Liver (tissue), 9 donors: ENCODE data around the gene ACVR1. TPM values are rescaled to one million over a fixed set of nuclear protein-coding genes. Genes with fewer than 3 reads are reported as not detected.
A peak's percentile ranks its signal among the peaks of the same experiment; 100 is the strongest.

Source experiments
- DNase-seq: peaks from one replicate; pipeline ENCODE4 v3.0.0-alpha.2; 2017; ENCODE audit warnings: low spot score
- H3K27ac ChIP-seq, 2 donors: one replicate each; pipeline ENCODE4 v1.7.0; 2013; ENCODE audit warnings: inconsistent platforms in 2 of 2, low read length in 2 of 2, control low read depth in 1 of 2, low read depth in 1 of 2, mild to moderate bottlenecking in 1 of 2
- H3K27me3 ChIP-seq, 4 donors: one replicate each; pipeline versions ENCODE4 v1.6.1 to v1.7.0; 2013; ENCODE audit warnings: low read length in 3 of 4, inconsistent platforms in 1 of 4, mild to moderate bottlenecking in 1 of 4, moderate library complexity in 1 of 4; ENCODE audit not compliant: control insufficient read depth in 4 of 4, insufficient read depth in 4 of 4
- H3K36me3 ChIP-seq, 4 donors: one replicate each; pipeline versions ENCODE4 v1.6.1 to v1.7.0; 2013; ENCODE audit warnings: low read length in 3 of 4, mild to moderate bottlenecking in 3 of 4, low read depth in 1 of 4, moderate library complexity in 1 of 4; ENCODE audit not compliant: control insufficient read depth in 4 of 4, insufficient read depth in 3 of 4
- H3K4me1 ChIP-seq, 4 donors: one replicate each; pipeline versions ENCODE4 v1.6.1 to v1.7.0; 2013; ENCODE audit warnings: low read length in 3 of 4, mild to moderate bottlenecking in 3 of 4, moderate library complexity in 1 of 4; ENCODE audit not compliant: control insufficient read depth in 4 of 4, insufficient read depth in 4 of 4
- H3K4me3 ChIP-seq, 3 donors: one replicate each; pipeline versions ENCODE4 v1.6.1 to v1.7.0; 2013; ENCODE audit warnings: low read length in 3 of 3, control low read depth in 1 of 3, low read depth in 1 of 3, mild to moderate bottlenecking in 1 of 3
- H3K9ac ChIP-seq, 2 donors: one replicate each; pipeline ENCODE4 v1.7.0; 2013; ENCODE audit warnings: low read length in 2 of 2, mild to moderate bottlenecking in 2 of 2, moderate library complexity in 2 of 2, control low read depth in 1 of 2, low read depth in 1 of 2
- H3K9me3 ChIP-seq, 4 donors: one replicate each; pipeline versions ENCODE4 v1.6.1 to v1.7.0; 2013; ENCODE audit warnings: low read length in 3 of 4; ENCODE audit not compliant: control insufficient read depth in 4 of 4
- ATF3 ChIP-seq: IDR thresholded peaks from 2 replicates; pipeline ENCODE4 v1.6.1; 2016; ENCODE audit warnings: antibody characterized with exemption
- CTCF ChIP-seq: fragments of 150-350 bp; IDR thresholded peaks from 2 replicates; pipeline ENCODE4 v1.5.1; 2017; ENCODE audit warnings: improper control_type of control experiment, low read depth, low read length; ENCODE audit not compliant: missing input control
- FOXA1 ChIP-seq: IDR thresholded peaks from 2 replicates; pipeline ENCODE4 v1.6.1; 2016; ENCODE audit warnings: antibody characterized with exemption
- FOXA2 ChIP-seq: IDR thresholded peaks from 2 replicates; pipeline ENCODE4 v1.6.1; 2016; ENCODE audit warnings: antibody characterized with exemption
- GABPA ChIP-seq, 2 donors: IDR thresholded peaks in 1 of 2; conservative IDR thresholded peaks in 1 of 2; 2 replicates each; pipeline ENCODE4 v1.6.1; 2016; ENCODE audit warnings: antibody characterized with exemption in 2 of 2, mild to moderate bottlenecking in 1 of 2, moderate library complexity in 1 of 2
- HNF4A ChIP-seq, 2 donors: conservative IDR thresholded peaks; 2 replicates each; pipeline ENCODE4 v1.6.1; 2016; ENCODE audit warnings: antibody characterized with exemption in 2 of 2, mild to moderate bottlenecking in 2 of 2
- HNF4G ChIP-seq: IDR thresholded peaks from 2 replicates; pipeline ENCODE4 v1.6.1; 2016; ENCODE audit warnings: antibody characterized with exemption
- MAX ChIP-seq: IDR thresholded peaks from 2 replicates; pipeline ENCODE4 v1.6.1; 2016; ENCODE audit warnings: antibody characterized with exemption
- NR2F2 ChIP-seq: IDR thresholded peaks from 2 replicates; pipeline ENCODE4 v1.6.1; 2016; ENCODE audit warnings: antibody characterized with exemption
- RAD21 ChIP-seq, 2 donors: IDR thresholded peaks; 2 replicates each; pipeline ENCODE4 v1.6.1; 2016; ENCODE audit warnings: antibody characterized with exemption in 2 of 2, mild to moderate bottlenecking in 2 of 2
- REST ChIP-seq: IDR thresholded peaks from 2 replicates; pipeline ENCODE4 v1.6.1; 2016; ENCODE audit warnings: antibody characterized with exemption, mild to moderate bottlenecking
- RXRA ChIP-seq, 2 donors: IDR thresholded peaks; 2 replicates each; pipeline ENCODE4 v1.6.1; 2017 to 2018; ENCODE audit warnings: antibody characterized with exemption in 2 of 2, mild to moderate bottlenecking in 1 of 2
- SP1 ChIP-seq: IDR thresholded peaks from 2 replicates; pipeline ENCODE4 v1.6.1; 2018; ENCODE audit warnings: antibody characterized with exemption, mild to moderate bottlenecking
- YY1 ChIP-seq: IDR thresholded peaks from 2 replicates; pipeline ENCODE4 v1.6.1; 2016; ENCODE audit warnings: antibody characterized with exemption, mild to moderate bottlenecking
- ZBTB33 ChIP-seq: IDR thresholded peaks from 2 replicates; pipeline ENCODE4 v1.6.1; 2016; ENCODE audit warnings: antibody characterized with exemption
- WGBS: extraction: QIAGEN DNeasy Blood & Tissue Kit; methylation state at CpG from one replicate; pipeline ENCODE4 v1.1.7; 2013; 5-methylcytosine and 5-hydroxymethylcytosine counted together
- polyA plus RNA-seq, 2 donors: library from polyadenylated mRNA; stranded (reverse) in 1 of 2; unstranded in 1 of 2; fragments of 200-250 nt in 1 of 2; fragments of >200 nt in 1 of 2; fragmentation: Nextera tagmentation in 1 of 2; extraction: Ambion mirVana in 1 of 2; gene quantifications; one replicate each; pipeline versions ENCODE4 v1.2.1 to v1.2.3, GENCODE V29; 2013 to 2015
- total RNA-seq, 2 donors: library from RNA; depleted of rRNA; stranded (reverse); fragments of >200 nt; gene quantifications; one replicate each; pipeline ENCODE4 v1.2.3, GENCODE V29; 2014
- donor health status: healthy.
- donor health status: healthy.
- donor health status: healthy.
- donor health status: healthy.
- donor health status: healthy.

Gene ACVR1
- total RNA-seq (10 to 100 TPM in 1 of 2 donors, 1 to 10 TPM in 1; 9.3 to 20.4 TPM), polyA plus RNA-seq (1 to 10 TPM; 6.2 to 7.7 TPM)

GRCh38 chr2:157876066-157876785 lies at the start of gene ACVR1:
Gene ACVR1 (minus strand): TSS chr2:157876330. CDS start chr2:157799493, 76,837 bp downstream.
- Histone ChIP-seq H3K4me1 (peaks cover 18 to 67% (median 40%) of the 10 kb centered on the region in 4 donors), H3K4me3 (peak within 1 kb of the TSS; percentile 90 to 97 (median 92)), H3K36me3 (no peaks in the 10 kb centered on the region), H3K9ac (peak within 1 kb of the TSS; percentile 89 to 96), H3K27ac (peak within 1 kb of the TSS; percentile 98), H3K9me3 (no peaks in the 10 kb centered on the region), H3K27me3 (no peaks in the 10 kb centered on the region)
- DNase-seq: peak; percentile 76
- no peak for TF ChIP-seq HNF4A (conservative IDR thresholded peaks at IDR 0.05)
- TF ChIP-seq RAD21 (IDR thresholded peaks at IDR 0.05): peak in 1 of 2 donors; percentile 31
- no peak for TF ChIP-seq YY1
- TF ChIP-seq SP1: peak; percentile 47
- TF ChIP-seq FOXA1: no peak
- TF ChIP-seq REST: peak; percentile 32
- peak in 1 of 2 donors; percentile 3 for TF ChIP-seq RXRA (IDR thresholded peaks at IDR 0.05)
- TF ChIP-seq CTCF: peak; percentile 40
- TF ChIP-seq GABPA (IDR thresholded peaks at IDR 0.05 in 1 of 2, conservative IDR thresholded peaks at IDR 0.05 in 1 of 2): peak; percentile 35 to 77
- TF ChIP-seq HNF4G: no peak
- under 1% methylated on average over 84 of the region's 85 CpGs for WGBS

- no peaks in the 10 kb centered on the region for H3K27me3 ChIP-seq
- no peaks in the 10 kb centered on the region for H3K9me3 ChIP-seq
- H3K4me1 ChIP-seq: no peaks in the 10 kb centered on the region
- no peaks in the 10 kb centered on the region for H3K36me3 ChIP-seq
- H3K4me3 ChIP-seq: no peak overlapping the region
- H3K9ac ChIP-seq: no peak overlapping the region
- DNase-seq: no peak
- no peak overlapping the region for H3K27ac ChIP-seq
- 87% methylated on average over 3 of the region's 3 CpGs for WGBS
- TF ChIP-seq SP1 (no peak), NR2F2 (no peak), FOXA1 (no peak), RAD21 (IDR thresholded peaks at IDR 0.05) (no peak), RXRA (IDR thresholded peaks at IDR 0.05) (no peak), GABPA (IDR thresholded peaks at IDR 0.05 in 1 of 2, conservative IDR thresholded peaks at IDR 0.05 in 1 of 2) (no peak), HNF4A (conservative IDR thresholded peaks at IDR 0.05) (no peak), CTCF (no peak), YY1 (no peak), MAX (no peak), HNF4G (no peak), ZBTB33 (no peak), FOXA2 (no peak), REST (no peak), ATF3 (no peak)
Observed at GRCh38 chr2:157925071-157925470, 48.9 kb upstream of the ACVR1 start.
